Mucosa of descending colon (tissue), 3 donors: ENCODE results near the gene IRF2BP2. TPM values are rescaled to one million over a fixed set of nuclear protein-coding genes. Genes with fewer than 3 reads are reported as not detected.
A peak's percentile ranks its signal among the peaks of the same experiment; 100 is the strongest.

Experiments used
- ATAC-seq: fragments of 200-7000 bp; cut with Tn5 transposase; one replicate; pipeline ENCODE4 v1.9.1; 2020; ENCODE audit warnings: mild to moderate bottlenecking, moderate library complexity
- DNase-seq, 3 donors: peaks; one replicate each; pipeline ENCODE4 v3.0.0-alpha.2; 2020
- H3K36me3 ChIP-seq: fragments of 200-600 bp; one replicate; pipeline ENCODE4 v1.8.0; 2021; ENCODE audit warnings: low read depth, mild to moderate bottlenecking
- H3K4me1 ChIP-seq: fragments of 200-600 bp; one replicate; pipeline ENCODE4 v1.8.0; 2021; ENCODE audit warnings: low read depth, mild to moderate bottlenecking
- H3K4me3 ChIP-seq: fragments of 200-600 bp; one replicate; pipeline ENCODE4 v1.8.0; 2021; ENCODE audit warnings: mild to moderate bottlenecking
- H3K9me3 ChIP-seq: fragments of 200-600 bp; one replicate; pipeline ENCODE4 v1.8.0; 2021; ENCODE audit warnings: mild to moderate bottlenecking
- CTCF ChIP-seq: fragments of 200-600 bp; IDR thresholded peaks from one replicate; pipeline ENCODE4 v1.8.0; 2022; ENCODE audit warnings: antibody characterized with exemption, mild to moderate bottlenecking
- intact Hi-C, 2 donors: fragments of 100-400 bp; cut with DNase I in 1 of 2; cut with micrococcal nuclease in 1 of 2; formaldehyde crosslinking; loops; one replicate each; pipeline versions ENCODE4 v1.11.0 to v1.11.1; 2022; cut with DNase I, micrococcal nuclease
- total RNA-seq, 3 donors: library from RNA; stranded (reverse); fragmentation: NEBNext Ultra II Directional in 2 of 3; extraction: Animal tissue kit (Norgen Biotek cat#: 25700) in 2 of 3; gene quantifications; one replicate each; pipeline versions ENCODE4 v1.2.1 to v1.2.4, GENCODE V29; 2021 to 2023
- donor health status: DM: no; HTN: no; CAD: no; lungs with moderate emphysema.
- donor health status: DM: no; HTN: no; CAD: no.
- donor health status: DM: no; HTN: yes; CAD: no.

IRF2BP2 gene
- total RNA-seq, 3 donors from 2014 or later: 134 to 180 (median 156) TPM

GRCh38 chr1:234581063-234581714 lies 28.8 kb downstream of the IRF2BP2 start:
- Histone ChIP-seq H3K4me3 (no peak overlapping the region), H3K4me1 (no peaks in the 10 kb centered on the region), H3K9me3 (no peaks in the 10 kb centered on the region), H3K36me3 (no peaks in the 10 kb centered on the region)
- TF ChIP-seq CTCF: no peak
- DNase-seq (no peak), ATAC-seq (no peak)
- intact Hi-C loops: no loop called here

- Histone ChIP-seq H3K9me3 (no peaks in the 10 kb centered on the region), H3K36me3 (no peaks in the 10 kb centered on the region), H3K4me1 (no peaks in the 10 kb centered on the region), H3K4me3 (no peak overlapping the region)
- DNase-seq: no peak
- no peak for TF ChIP-seq CTCF
- peak; percentile 42 for ATAC-seq
- intact Hi-C loops: no loop called here
Measured at GRCh38 chr1:234579967-234580366, 30.0 kb downstream of the IRF2BP2 start.

- Histone ChIP-seq H3K9me3 (no peaks in the 10 kb centered on the region), H3K4me3 (no peak overlapping the region), H3K36me3 (no peaks in the 10 kb centered on the region), H3K4me1 (no peaks in the 10 kb centered on the region)
- no peak for TF ChIP-seq CTCF
- ATAC-seq (no peak), DNase-seq (no peak)
- intact Hi-C loops: no loop called here
Measured at GRCh38 chr1:234578735-234579134, 31.2 kb downstream of the IRF2BP2 start.

GRCh38 chr1:234578087-234578486 lies 31.9 kb downstream of the IRF2BP2 start:
- DNase-seq (no peak), ATAC-seq (no peak)
- TF ChIP-seq CTCF: no peak
- Histone ChIP-seq H3K4me3 (no peak overlapping the region), H3K9me3 (no peaks in the 10 kb centered on the region), H3K36me3 (no peaks in the 10 kb centered on the region), H3K4me1 (no peaks in the 10 kb centered on the region)
- intact Hi-C loops: no loop called here

GRCh38 chr1:234573711-234574299 lies 36.2 kb downstream of the IRF2BP2 start:
- ATAC-seq: no peak
- no peaks in the 10 kb centered on the region for H3K36me3 ChIP-seq
- no peaks in the 10 kb centered on the region for H3K9me3 ChIP-seq
- no peak for DNase-seq
- no peak overlapping the region for H3K4me3 ChIP-seq
- intact Hi-C loops: no loop called here
- no peaks in the 10 kb centered on the region for H3K4me1 ChIP-seq
- no peak for TF ChIP-seq CTCF
